ENCODE measurements around the gene ADO.

DNA sequence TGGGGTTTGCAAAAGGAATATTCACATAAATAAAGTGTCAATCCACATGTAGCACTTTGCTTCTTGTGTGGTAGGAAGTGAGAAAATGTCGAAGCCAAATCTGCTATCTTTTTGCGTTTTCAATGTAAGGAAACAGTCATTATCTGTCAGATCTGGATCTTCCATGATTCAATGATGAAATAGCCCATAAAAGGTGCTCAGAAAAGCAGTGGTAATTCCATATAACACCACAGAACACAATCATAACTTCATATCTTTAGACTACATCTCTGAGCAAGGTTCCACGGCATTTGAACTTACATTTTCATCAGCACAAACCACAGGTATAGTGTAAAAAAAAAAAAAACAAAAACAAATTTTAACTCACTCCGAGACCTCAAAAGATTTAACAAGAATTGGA, 51.5 kb downstream of the ADO start:
- TF ChIP-seq, protein P1, sequence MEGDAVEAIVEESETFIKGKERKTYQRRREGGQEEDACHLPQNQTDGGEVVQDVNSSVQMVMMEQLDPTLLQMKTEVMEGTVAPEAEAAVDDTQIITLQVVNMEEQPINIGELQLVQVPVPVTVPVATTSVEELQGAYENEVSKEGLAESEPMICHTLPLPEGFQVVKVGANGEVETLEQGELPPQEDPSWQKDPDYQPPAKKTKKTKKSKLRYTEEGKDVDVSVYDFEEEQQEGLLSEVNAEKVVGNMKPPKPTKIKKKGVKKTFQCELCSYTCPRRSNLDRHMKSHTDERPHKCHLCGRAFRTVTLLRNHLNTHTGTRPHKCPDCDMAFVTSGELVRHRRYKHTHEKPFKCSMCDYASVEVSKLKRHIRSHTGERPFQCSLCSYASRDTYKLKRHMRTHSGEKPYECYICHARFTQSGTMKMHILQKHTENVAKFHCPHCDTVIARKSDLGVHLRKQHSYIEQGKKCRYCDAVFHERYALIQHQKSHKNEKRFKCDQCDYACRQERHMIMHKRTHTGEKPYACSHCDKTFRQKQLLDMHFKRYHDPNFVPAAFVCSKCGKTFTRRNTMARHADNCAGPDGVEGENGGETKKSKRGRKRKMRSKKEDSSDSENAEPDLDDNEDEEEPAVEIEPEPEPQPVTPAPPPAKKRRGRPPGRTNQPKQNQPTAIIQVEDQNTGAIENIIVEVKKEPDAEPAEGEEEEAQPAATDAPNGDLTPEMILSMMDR (IDR thresholded peaks at IDR 0.05), result no peak
- TF ChIP-seq POLR2A (IDR thresholded peaks at IDR 0.05), result no peak
